BLaER1 treated with 17β-estradiol and CSF1 and Interleukin-3, amounts not matched to agents 10 nM and 100 nM (cell line): ENCODE results near the gene DMD.

Experiments used
- H3K27ac ChIP-seq, 11 experiments: shearing (Covaris generic); formaldehyde crosslinking; 2 replicates each; pipeline ENCODE4 v1.8.1; 2022
- H3K27me3 ChIP-seq, 11 experiments: shearing (Covaris generic); formaldehyde crosslinking; 2 replicates each; pipeline ENCODE4 v1.8.1; 2022
- H3K36me3 ChIP-seq, 11 experiments: shearing (Covaris generic); formaldehyde crosslinking; 2 replicates each; pipeline ENCODE4 v1.8.1; 2022
- H3K4me1 ChIP-seq, 10 experiments: shearing (Covaris generic); formaldehyde crosslinking; 2 replicates each; pipeline ENCODE4 v1.8.1; 2022
- H3K4me2 ChIP-seq, 11 experiments: shearing (Covaris generic); formaldehyde crosslinking; 2 replicates each; pipeline ENCODE4 v1.8.1; 2022
- H3K4me3 ChIP-seq, 10 experiments: shearing (Covaris generic); formaldehyde crosslinking; 2 replicates each; pipeline ENCODE4 v1.8.1; 2022
- H3K9ac ChIP-seq, 11 experiments: shearing (Covaris generic); formaldehyde crosslinking; 2 replicates each; pipeline ENCODE4 v1.8.1; 2022
- H3K9me3 ChIP-seq, 11 experiments: shearing (Covaris generic); formaldehyde crosslinking; replicated peaks in 1 of 11; 2 replicates each; pipeline ENCODE4 v1.8.1; 2022
- H4K20me1 ChIP-seq, 11 experiments: shearing (Covaris generic); formaldehyde crosslinking; 2 replicates each; pipeline ENCODE4 v1.8.1; 2022
- Cebpa-rat ChIP-seq, 11 experiments: shearing (Covaris generic); IDR thresholded peaks; 2 replicates each; pipeline ENCODE4 v1.8.1; 2022

DMD gene

DNA sequence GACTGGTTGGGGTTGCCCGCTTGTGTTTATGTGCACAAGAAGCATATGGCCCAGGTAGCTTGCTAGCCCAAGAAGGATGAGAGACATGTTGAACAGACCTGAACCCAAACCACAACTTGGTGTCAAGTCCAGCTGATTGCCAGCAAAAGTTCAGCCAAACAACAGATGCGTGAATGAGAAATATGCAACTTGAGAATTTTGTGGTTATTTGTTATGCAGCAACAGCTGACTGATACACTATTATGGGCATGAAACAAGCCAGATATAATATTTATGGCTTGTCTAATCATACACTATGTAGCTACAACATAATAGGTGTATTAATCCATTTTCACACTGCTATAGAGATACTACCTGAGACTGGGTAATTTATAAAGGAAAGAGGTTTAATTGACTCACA is 2073.2 kb downstream of the DMD start:
- no peak for TF ChIP-seq Cebpa-rat (IDR thresholded peaks at IDR 0.05)
- Histone ChIP-seq H3K36me3 (peaks cover 0 to 35% (median 5%) of the 10 kb centered on the region in 11 experiments; a peak in 9 of 22 replicates), H3K4me2 (no peak overlapping the region), H3K9ac (no peak overlapping the region), H4K20me1 (peaks cover 0 to 2% (median 0%) of the 10 kb centered on the region in 11 experiments; a peak in 2 of 22 replicates), H3K27ac (no peak overlapping the region), H3K9me3 (peaks cover 17 to 25% (median 18%) of the 10 kb centered on the region in 11 experiments), H3K4me3 (0 out of 20 replicates have a peak overlapping the region, but pooled peaks of 1 of the 10 experiments have one; percentile 1), H3K4me1 (peaks cover 9 to 73% (median 31%) of the 10 kb centered on the region in 10 experiments; a peak in 19 of 20 replicates), H3K27me3 (peaks cover 84 to 100% (median 99%) of the 10 kb centered on the region in 11 experiments)

DNA sequence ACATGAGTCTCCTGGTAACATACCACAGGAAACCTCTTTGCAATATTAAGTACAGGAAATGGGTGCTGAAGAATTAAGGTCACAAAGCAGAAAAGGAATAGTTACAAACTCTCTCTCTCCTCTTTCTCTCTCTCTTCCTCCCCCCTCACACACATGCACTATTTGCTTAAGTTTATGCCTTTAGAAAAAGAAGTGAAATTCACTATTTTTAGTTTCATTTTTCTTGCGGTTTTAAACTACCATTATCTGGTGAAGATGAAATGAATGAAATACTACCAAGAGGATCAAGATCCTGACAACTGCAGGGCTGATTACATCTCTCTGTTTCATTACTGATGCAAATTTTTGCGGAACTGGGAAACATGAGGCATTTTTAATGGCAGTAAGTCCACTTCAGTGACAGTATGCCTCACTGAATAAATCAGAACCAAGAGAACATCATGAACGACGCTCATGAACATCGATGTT is 2075.2 kb downstream of the DMD start:
- Histone ChIP-seq H3K9ac (peak overlapping the region in 4 of 11 experiments; percentile 7 to 21 (median 10); a peak in 3 of 22 replicates), H3K4me3 (peak overlapping the region in 2 of 10 experiments; percentile 0 to 6; a peak in 2 of 20 replicates), H3K4me1 (peaks cover 9 to 73% (median 31%) of the 10 kb centered on the region in 10 experiments; a peak in 19 of 20 replicates), H3K27ac (peak overlapping the region in 9 of 11 experiments; percentile 1 to 66 (median 50); a peak in 16 of 22 replicates), H3K36me3 (peaks cover 0 to 28% (median 0%) of the 10 kb centered on the region in 11 experiments; a peak in 10 of 22 replicates), H3K4me2 (peak overlapping the region; percentile 25 to 73 (median 52); a peak in 21 of 22 replicates), H4K20me1 (no peaks in the 10 kb centered on the region; a peak in 1 of 22 replicates), H3K27me3 (peaks cover 87 to 100% (median 100%) of the 10 kb centered on the region in 11 experiments), H3K9me3 (peaks cover 15 to 25% (median 19%) of the 10 kb centered on the region in 11 experiments)
- no peak for TF ChIP-seq Cebpa-rat (IDR thresholded peaks at IDR 0.05)

DNA sequence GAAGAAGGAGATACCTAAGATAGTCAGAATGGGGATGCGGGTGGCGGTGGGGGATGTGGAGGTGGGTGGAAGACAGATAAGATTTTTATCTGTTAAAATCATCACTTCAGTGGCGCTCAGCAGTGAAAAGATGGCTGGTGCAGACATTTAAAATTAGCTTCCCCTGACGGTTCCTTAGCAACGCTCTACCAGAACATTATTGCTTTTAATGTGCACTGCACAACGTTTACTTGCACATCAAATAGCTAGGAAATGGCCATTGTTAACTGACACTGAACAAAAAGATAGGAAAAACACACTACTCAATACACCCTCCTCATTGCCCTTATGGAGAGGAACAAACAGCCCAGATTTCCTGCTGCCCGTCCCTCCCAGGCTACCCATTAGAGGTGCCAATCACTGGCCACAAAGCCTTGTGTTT is 2078.5 kb downstream of the DMD start:
- peaks cover 88 to 100% (median 100%) of the 10 kb centered on the region in 11 experiments for H3K27me3 ChIP-seq
- no peaks in the 10 kb centered on the region; a peak in 1 of 22 replicates for H4K20me1 ChIP-seq
- no peak overlapping the region for H3K4me2 ChIP-seq
- H3K36me3 ChIP-seq, result peaks cover 0 to 19% (median 1%) of the 10 kb centered on the region in 11 experiments; a peak in 10 of 22 replicates
- no peak overlapping the region for H3K9ac ChIP-seq
- H3K27ac ChIP-seq, result no peak overlapping the region
- no peak for TF ChIP-seq Cebpa-rat (IDR thresholded peaks at IDR 0.05)
- no peak overlapping the region for H3K4me3 ChIP-seq
- H3K4me1 ChIP-seq, result peaks cover 9 to 63% (median 37%) of the 10 kb centered on the region in 10 experiments; a peak in 19 of 20 replicates
- peaks cover 7 to 20% (median 11%) of the 10 kb centered on the region in 11 experiments for H3K9me3 ChIP-seq

DNA sequence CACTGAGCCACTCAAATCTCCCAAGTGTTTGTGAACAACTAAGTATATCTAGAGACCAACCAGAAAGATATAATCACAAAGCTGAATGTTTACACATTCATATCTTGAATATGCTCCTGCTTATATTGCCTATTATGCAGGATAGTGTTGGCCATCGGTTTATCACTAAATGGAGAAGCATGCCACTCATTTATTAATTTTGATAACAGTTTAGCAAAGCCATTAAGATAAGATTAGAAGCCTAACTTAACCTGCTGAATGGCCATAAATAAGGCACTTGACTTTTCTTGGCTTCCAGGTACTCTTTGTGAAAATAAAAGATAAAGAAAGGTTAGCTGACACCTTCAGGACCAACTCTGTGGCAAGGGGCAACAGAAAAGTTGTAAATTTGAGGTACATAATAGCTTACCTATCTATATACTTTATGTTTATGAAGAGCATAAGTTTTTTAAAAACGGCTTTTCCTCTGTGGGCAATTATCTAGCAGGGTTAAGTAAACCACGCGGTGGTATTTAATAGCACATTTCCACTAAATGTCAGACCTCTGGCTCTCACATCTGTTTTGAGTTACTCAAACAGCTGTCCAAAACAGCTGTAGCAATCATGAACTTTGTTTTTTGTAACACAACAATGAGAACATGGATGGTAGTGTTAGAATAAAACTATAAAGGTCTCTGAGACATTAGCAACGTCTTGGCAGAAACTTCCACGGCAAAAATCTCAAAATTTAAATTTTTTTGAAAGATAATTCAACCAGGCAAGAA is 2080.7 kb downstream of the DMD start:
- peaks cover 18 to 33% (median 25%) of the 10 kb centered on the region in 11 experiments for H3K9me3 ChIP-seq

DNA sequence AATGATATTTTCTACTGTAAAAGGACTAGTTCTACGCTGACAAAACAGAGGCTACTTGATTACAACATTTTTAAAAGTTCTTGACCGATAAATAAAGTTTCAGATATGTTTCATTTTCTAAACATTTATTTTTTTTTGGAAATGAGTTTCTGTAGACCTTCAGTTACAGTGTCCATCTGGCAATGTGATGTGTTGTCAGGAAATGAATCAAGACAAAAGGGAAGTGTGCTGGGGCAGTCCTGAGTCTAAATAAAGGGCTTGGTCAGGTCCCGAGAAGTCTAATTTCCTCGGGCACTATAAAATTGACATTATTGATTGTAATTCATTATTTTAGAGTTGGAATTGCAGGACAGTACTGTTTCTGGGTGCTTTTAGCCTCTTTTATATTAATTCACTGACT is 2082.5 kb downstream of the DMD start:
- peaks cover 0 to 41% (median 14%) of the 10 kb centered on the region in 10 experiments; a peak in 15 of 20 replicates for H3K4me1 ChIP-seq
- H3K4me2 ChIP-seq, result peak overlapping the region in 10 of 11 experiments; percentile 5 to 60 (median 33); a peak in 13 of 22 replicates
- H3K9me3 ChIP-seq, result peaks cover 18 to 36% (median 28%) of the 10 kb centered on the region in 11 experiments
- H3K27ac ChIP-seq, result peak overlapping the region in 9 of 11 experiments; percentile 34 to 71 (median 60); a peak in 16 of 22 replicates
- peak overlapping the region in 1 of 10 experiments; percentile 25; a peak in 1 of 20 replicates for H3K4me3 ChIP-seq
- H3K36me3 ChIP-seq, result peaks cover 0 to 38% (median 11%) of the 10 kb centered on the region in 11 experiments; a peak in 8 of 22 replicates
- peak overlapping the region in 2 of 11 experiments; percentile 16 to 43; a peak in 4 of 22 replicates for H3K9ac ChIP-seq
- no peak for TF ChIP-seq Cebpa-rat (IDR thresholded peaks at IDR 0.05)
- no peaks in the 10 kb centered on the region; a peak in 1 of 22 replicates for H4K20me1 ChIP-seq
- peaks cover 97 to 100% (median 100%) of the 10 kb centered on the region in 11 experiments for H3K27me3 ChIP-seq

More for the DNA sequence above, 2080.7 kb downstream of the DMD start:
- Histone ChIP-seq H3K4me2 (no peak overlapping the region), H4K20me1 (no peaks in the 10 kb centered on the region; a peak in 1 of 22 replicates), H3K9ac (no peak overlapping the region), H3K27me3 (peaks cover 91 to 100% (median 100%) of the 10 kb centered on the region in 11 experiments), H3K27ac (no peak overlapping the region), H3K36me3 (peaks cover 0 to 33% (median 11%) of the 10 kb centered on the region in 11 experiments; a peak in 8 of 22 replicates), H3K4me1 (peaks cover 3 to 59% (median 22%) of the 10 kb centered on the region in 10 experiments; a peak in 19 of 20 replicates), H3K4me3 (no peak overlapping the region)
- TF ChIP-seq Cebpa-rat (IDR thresholded peaks at IDR 0.05), result no peak

DNA sequence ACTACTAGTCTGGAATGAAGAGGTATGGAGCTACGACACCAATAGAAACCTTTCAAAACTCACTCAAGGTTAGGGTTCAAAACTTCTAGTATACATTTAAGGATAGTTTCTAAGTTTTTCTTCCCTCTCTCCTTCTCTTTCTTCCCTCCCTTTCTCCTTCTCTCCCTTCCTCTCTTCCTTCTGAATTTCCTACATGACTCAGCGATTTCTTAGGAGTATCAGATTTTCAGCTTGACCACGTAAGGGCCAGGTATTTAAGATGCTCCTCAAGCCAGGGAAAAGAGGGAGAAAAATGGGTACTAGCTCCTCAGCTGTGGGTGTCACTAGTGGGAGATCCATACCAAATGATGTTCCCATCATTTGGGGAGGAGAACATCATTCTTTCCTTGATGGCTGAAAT is 2083.6 kb downstream of the DMD start:
- 0 out of 20 replicates have a peak overlapping the region, but pooled peaks of 1 of the 10 experiments have one; percentile 13 for H3K4me3 ChIP-seq
- peaks cover 4 to 48% (median 18%) of the 10 kb centered on the region in 10 experiments; a peak in 15 of 20 replicates for H3K4me1 ChIP-seq
- peak overlapping the region in 1 of 11 experiments; percentile 8; a peak in 1 of 22 replicates for H3K4me2 ChIP-seq
- peak overlapping the region in 5 of 11 experiments; percentile 34 to 71 (median 66); a peak in 8 of 22 replicates for H3K27ac ChIP-seq
- H3K9ac ChIP-seq, result no peak overlapping the region
- H4K20me1 ChIP-seq, result no peaks in the 10 kb centered on the region; a peak in 1 of 22 replicates
- peaks cover 0 to 38% (median 11%) of the 10 kb centered on the region in 11 experiments; a peak in 8 of 22 replicates for H3K36me3 ChIP-seq
- H3K9me3 ChIP-seq, result peaks cover 18 to 36% (median 28%) of the 10 kb centered on the region in 11 experiments
- TF ChIP-seq Cebpa-rat (IDR thresholded peaks at IDR 0.05), result no peak
- peaks cover 94 to 100% (median 100%) of the 10 kb centered on the region in 11 experiments for H3K27me3 ChIP-seq

DNA sequence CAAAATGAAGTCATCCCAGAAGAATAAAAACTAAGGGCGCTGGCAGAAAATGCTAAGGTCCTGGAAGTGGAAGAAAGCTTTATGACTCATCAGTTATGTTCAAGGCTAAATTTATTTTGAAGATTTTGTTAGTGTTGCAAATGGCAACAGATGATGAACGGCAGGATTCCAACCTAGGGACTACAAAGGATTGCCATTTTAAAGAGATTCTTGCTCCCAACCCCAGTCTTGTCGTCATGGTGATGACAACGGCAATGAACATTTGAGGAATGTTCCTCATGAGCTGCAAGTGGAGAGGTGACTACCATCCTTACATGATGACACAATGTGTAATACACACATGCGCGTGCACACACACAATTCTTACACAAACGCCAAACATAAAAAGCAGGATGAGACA is 2085.1 kb downstream of the DMD start:
- H3K4me2 ChIP-seq, result peak overlapping the region in 3 of 11 experiments; percentile 3 to 10 (median 6); a peak in 5 of 22 replicates
- H3K27ac ChIP-seq, result no peak overlapping the region; a peak in 1 of 22 replicates
- H3K36me3 ChIP-seq, result peaks cover 0 to 29% (median 9%) of the 10 kb centered on the region in 11 experiments; a peak in 6 of 22 replicates
- no peak overlapping the region for H3K9ac ChIP-seq
- peaks cover 18 to 39% (median 28%) of the 10 kb centered on the region in 11 experiments for H3K9me3 ChIP-seq
- H3K4me1 ChIP-seq, result peaks cover 4 to 48% (median 18%) of the 10 kb centered on the region in 10 experiments; a peak in 15 of 20 replicates
- H3K27me3 ChIP-seq, result peaks cover 93 to 100% (median 100%) of the 10 kb centered on the region in 11 experiments
- H3K4me3 ChIP-seq, result no peak overlapping the region; a peak in 1 of 20 replicates
- TF ChIP-seq Cebpa-rat (IDR thresholded peaks at IDR 0.05), result no peak
- H4K20me1 ChIP-seq, result no peaks in the 10 kb centered on the region; a peak in 1 of 22 replicates

DNA sequence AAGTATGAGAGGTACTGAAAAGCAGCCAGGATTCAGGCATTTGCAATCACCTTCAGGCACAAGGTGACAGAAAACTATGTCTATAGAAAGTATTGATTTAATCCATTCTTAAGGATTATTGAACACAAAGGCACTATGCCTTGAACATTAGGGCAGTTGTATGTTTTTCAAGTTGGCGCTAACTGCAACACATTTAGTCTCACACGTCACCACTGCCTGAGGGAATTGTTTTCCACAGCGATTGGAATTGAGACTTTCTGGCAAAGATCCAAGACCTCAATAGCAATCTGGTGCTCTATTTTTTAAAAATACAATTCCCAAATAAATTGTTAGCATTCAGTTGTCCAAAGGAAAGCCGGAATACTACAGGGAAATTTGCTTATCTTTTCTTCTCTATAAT is 2086.8 kb downstream of the DMD start:
- no peaks in the 10 kb centered on the region; a peak in 1 of 22 replicates for H4K20me1 ChIP-seq
- H3K4me2 ChIP-seq, result no peak overlapping the region
- H3K27ac ChIP-seq, result no peak overlapping the region
- peaks cover 0 to 29% (median 13%) of the 10 kb centered on the region in 11 experiments; a peak in 8 of 22 replicates for H3K36me3 ChIP-seq
- H3K9me3 ChIP-seq, result peaks cover 18 to 39% (median 25%) of the 10 kb centered on the region in 11 experiments
- peaks cover 4 to 43% (median 16%) of the 10 kb centered on the region in 10 experiments; a peak in 15 of 20 replicates for H3K4me1 ChIP-seq
- no peak for TF ChIP-seq Cebpa-rat (IDR thresholded peaks at IDR 0.05)
- H3K4me3 ChIP-seq, result no peak overlapping the region
- H3K27me3 ChIP-seq, result peaks cover 95 to 100% (median 100%) of the 10 kb centered on the region in 11 experiments
- H3K9ac ChIP-seq, result no peak overlapping the region
